H1 (cell line): ENCODE results near the gene ANK3. TPM values are rescaled to one million over a fixed set of nuclear protein-coding genes. Genes with fewer than 3 reads are reported as not detected.

Experiments used
- CTCF ChIA-PET: fragments of 300-600 bp; sonication (Branson Sonifier 250); formaldehyde crosslinking; loops from one replicate; lab custom pipeline; 2021; ENCODE audit not compliant: partially characterized antibody; lab: Charles Lee
- POLR2A ChIA-PET: fragments of 300-600 bp; sonication (Branson Sonifier 250); formaldehyde crosslinking; loops from one replicate; lab custom pipeline; 2021; ENCODE audit warnings: inconsistent platforms; ENCODE audit not compliant: partially characterized antibody; lab: Charles Lee
- DNase-seq, 2 experiments: peaks; one replicate each; pipeline versions ENCODE4 v3.0.0 to v3.0.0-alpha.2; 2010 to 2022; ENCODE audit warnings: low spot score in 2 of 2, low read depth in 1 of 2, mixed read lengths in 1 of 2
- FAIRE-seq: peaks from 2 replicates; lab custom pipeline; 2011; peaks lifted over from hg19 to GRCh38; lab: Jason Lieb, UNC
- H2AFZ ChIP-seq: 2 replicates; pipeline ENCODE4 v1.8.1; 2012; ENCODE audit warnings: low read length, inconsistent platforms
- H2AK5ac ChIP-seq: 2 replicates; pipeline ENCODE4 v1.6.1; 2013; ENCODE audit warnings: low read depth, low read length
- H2BK120ac ChIP-seq: replicated peaks from 2 replicates; pipeline ENCODE3; 2013; ENCODE audit warnings: low read depth, low read length, inconsistent platforms
- H2BK12ac ChIP-seq: 2 replicates; pipeline ENCODE4 v1.6.1; 2013; ENCODE audit warnings: low read depth, low read length
- H2BK15ac ChIP-seq: 2 replicates; pipeline ENCODE4 v1.6.1; 2013; ENCODE audit warnings: low read length
- H2BK20ac ChIP-seq: 2 replicates; pipeline ENCODE4 v1.6.1; 2013; ENCODE audit warnings: low read length
- H2BK5ac ChIP-seq: 2 replicates; pipeline ENCODE4 v1.6.1; 2013; ENCODE audit warnings: low read depth, low read length
- H3K14ac ChIP-seq: 2 replicates; pipeline ENCODE4 v1.6.1; 2013; ENCODE audit warnings: inconsistent platforms; ENCODE audit not compliant: insufficient read length
- H3K18ac ChIP-seq: 2 replicates; pipeline ENCODE4 v1.6.1; 2013; ENCODE audit warnings: low read length; ENCODE audit errors: extremely low read depth
- H3K23ac ChIP-seq: 2 replicates; pipeline ENCODE4 v1.6.1; 2013; ENCODE audit warnings: inconsistent platforms; ENCODE audit not compliant: insufficient read length
- H3K23me2 ChIP-seq: 2 replicates; pipeline ENCODE4 v1.6.1; 2013; ENCODE audit warnings: low read depth, low read length
- H3K27ac ChIP-seq: 2 replicates; pipeline ENCODE4 v1.6.1; 2011; ENCODE audit warnings: low read depth, low read length, inconsistent platforms
- H3K27me3 ChIP-seq, 4 experiments: replicated peaks in 1 of 4; 1 replicate in 1 of 4; 2 replicates in 3 of 4; pipeline versions ENCODE4 v1.6.1 to v1.8.1; 2011 to 2013; ENCODE audit warnings: low read length in 3 of 4, mild to moderate bottlenecking in 3 of 4, inconsistent platforms in 2 of 4, mixed read lengths in 2 of 4, moderate library complexity in 1 of 4; ENCODE audit not compliant: control insufficient read depth in 3 of 4, insufficient read depth in 3 of 4; ENCODE audit errors: extremely low read depth in 1 of 4
- H3K36me3 ChIP-seq, 4 experiments: 2 replicates each; pipeline versions ENCODE4 v1.6.1 to v1.8.1; 2011 to 2013; ENCODE audit warnings: mild to moderate bottlenecking in 4 of 4, low read length in 3 of 4, moderate library complexity in 2 of 4, control low read depth in 1 of 4, inconsistent platforms in 1 of 4; ENCODE audit not compliant: insufficient read depth in 4 of 4, control insufficient read depth in 2 of 4
- H3K4ac ChIP-seq: replicated peaks from 2 replicates; pipeline ENCODE3; 2013; ENCODE audit warnings: low read length, low read depth, mixed read lengths, inconsistent platforms; ENCODE audit not compliant: insufficient read length
- H3K4me1 ChIP-seq, 4 experiments: replicated peaks in 1 of 4; 1 replicate in 1 of 4; 2 replicates in 3 of 4; pipeline versions ENCODE4 v1.6.1 to v1.8.1; 2011 to 2013; ENCODE audit warnings: low read length in 3 of 4, inconsistent platforms in 2 of 4, mixed read lengths in 1 of 4; ENCODE audit not compliant: insufficient read depth in 4 of 4, control insufficient read depth in 3 of 4
- H3K4me2 ChIP-seq, 2 experiments: 2 replicates each; pipeline versions ENCODE4 v1.6.1 to v1.8.1; 2011 to 2013; ENCODE audit warnings: low read depth in 2 of 2, low read length in 2 of 2, control low read depth in 1 of 2, inconsistent platforms in 1 of 2, mild to moderate bottlenecking in 1 of 2; ENCODE audit not compliant: insufficient read depth in 1 of 2
- H3K4me3 ChIP-seq, 4 experiments: fragments of 200-600, 300-600 bp in 1 of 4; sonication (generic), shearing (Covaris generic), sonication (Bioruptor Twin) in 1 of 4; 2 replicates each; pipeline versions ENCODE4 v1.5.1 to v1.8.1; 2011 to 2016; ENCODE audit warnings: low read length in 4 of 4, low read depth in 3 of 4, control low read depth in 2 of 4, inconsistent platforms in 2 of 4, mild to moderate bottlenecking in 2 of 4, mixed read lengths in 1 of 4, moderate library complexity in 1 of 4; ENCODE audit not compliant: insufficient read depth in 2 of 4; ENCODE audit errors: extremely low read depth in 1 of 4
- H3K56ac ChIP-seq: replicated peaks from 2 replicates; pipeline ENCODE3; 2013; ENCODE audit warnings: low read depth, mild to moderate bottlenecking, mixed read lengths, low read length, inconsistent platforms; ENCODE audit not compliant: insufficient read length
- H3K79me1 ChIP-seq: 2 replicates; pipeline ENCODE4 v1.6.1; 2013; ENCODE audit warnings: low read depth, low read length, control low read depth
- H3K79me2 ChIP-seq, 2 experiments: 2 replicates each; pipeline versions ENCODE4 v1.6.1 to v1.8.1; 2012 to 2013; ENCODE audit warnings: low read length in 2 of 2, mild to moderate bottlenecking in 2 of 2, inconsistent platforms in 1 of 2; ENCODE audit not compliant: insufficient read depth in 2 of 2, control insufficient read depth in 1 of 2
- H3K9ac ChIP-seq, 4 experiments: replicated peaks in 1 of 4; 1 replicate in 1 of 4; 2 replicates in 3 of 4; pipeline versions ENCODE4 v1.6.1 to v1.8.1; 2011 to 2013; ENCODE audit warnings: low read depth in 3 of 4, low read length in 3 of 4, control low read depth in 2 of 4, mild to moderate bottlenecking in 2 of 4, moderate library complexity in 2 of 4, inconsistent platforms in 1 of 4; ENCODE audit errors: extremely low read depth in 1 of 4
- H3K9me3 ChIP-seq, 2 experiments: 2 replicates each; pipeline versions ENCODE4 v1.6.1 to v1.8.1; 2012 to 2013; ENCODE audit warnings: mild to moderate bottlenecking in 2 of 2, moderate library complexity in 2 of 2, control low read depth in 1 of 2, inconsistent platforms in 1 of 2, low read depth in 1 of 2, low read length in 1 of 2, mixed read lengths in 1 of 2; ENCODE audit not compliant: insufficient read depth in 2 of 2
- H4K20me1 ChIP-seq, 2 experiments: replicated peaks in 1 of 2; 2 replicates each; pipeline versions ENCODE3 to v1.8.1; 2011 to 2013; ENCODE audit warnings: inconsistent platforms in 2 of 2, low read length in 2 of 2, mild to moderate bottlenecking in 1 of 2; ENCODE audit not compliant: insufficient read depth in 2 of 2, control insufficient read depth in 1 of 2
- H4K5ac ChIP-seq: 2 replicates; pipeline ENCODE4 v1.6.1; 2013; ENCODE audit warnings: low read length, low read depth, mixed read lengths, inconsistent platforms; ENCODE audit not compliant: insufficient read length
- H4K8ac ChIP-seq: 2 replicates; pipeline ENCODE4 v1.8.0; 2013; ENCODE audit warnings: mild to moderate bottlenecking, moderate library complexity, low read length, inconsistent platforms; ENCODE audit not compliant: insufficient read depth; ENCODE audit errors: extremely low read depth
- H4K91ac ChIP-seq: replicated peaks from 2 replicates; pipeline ENCODE3; 2013; ENCODE audit warnings: low read length, mixed read lengths, inconsistent platforms; ENCODE audit not compliant: insufficient read length
- CHD1 ChIP-seq: IDR thresholded peaks from 2 replicates; pipeline ENCODE4 v1.6.1; 2012; ENCODE audit warnings: low read depth, low read length, improper control_type of control experiment
- CTCF ChIP-seq, 3 experiments: IDR thresholded peaks; 1 replicate in 2 of 3; 2 replicates in 1 of 3; pipeline versions ENCODE4 v1.5.1 to v1.6.1; 2011; ENCODE audit warnings: low read length in 3 of 3, mild to moderate bottlenecking in 3 of 3, inconsistent platforms in 2 of 3, low read depth in 1 of 3, moderate library complexity in 1 of 3; ENCODE audit not compliant: insufficient read depth in 1 of 3; ENCODE audit errors: control extremely low read depth in 1 of 3
- EP300 ChIP-seq, 2 experiments: IDR thresholded peaks; 1 replicate in 1 of 2; 2 replicates in 1 of 2; pipeline ENCODE4 v1.6.1; 2011 to 2012; ENCODE audit warnings: low read depth in 2 of 2, low read length in 2 of 2, mild to moderate bottlenecking in 2 of 2, borderline replicate concordance in 1 of 2, inconsistent platforms in 1 of 2, moderate library complexity in 1 of 2
- GTF2F1 ChIP-seq: IDR thresholded peaks from 2 replicates; pipeline ENCODE4 v1.6.1; 2012; ENCODE audit warnings: low read depth, low read length, improper control_type of control experiment, borderline replicate concordance
- JUN ChIP-seq: IDR thresholded peaks from 2 replicates; pipeline ENCODE4 v1.6.1; 2011; ENCODE audit warnings: low read depth, mild to moderate bottlenecking, improper control_type of control experiment, low read length
- POLR2AphosphoS5 ChIP-seq: IDR thresholded peaks from 2 replicates; pipeline ENCODE4 v1.6.1; 2011; ENCODE audit warnings: low read depth, low read length
- POU5F1 ChIP-seq: IDR thresholded peaks from 2 replicates; pipeline ENCODE4 v1.6.1; 2011; ENCODE audit warnings: low read depth, mild to moderate bottlenecking, low read length, moderate library complexity
- RNF2 ChIP-seq: fragments of 200-900, 300-1000 bp; sonication (generic); IDR thresholded peaks from 2 replicates; pipeline ENCODE4 v1.7.1; 2016; ENCODE audit warnings: borderline replicate concordance, low read depth, mild to moderate bottlenecking, antibody characterized with exemption, low read length; ENCODE audit not compliant: poor library complexity, severe bottlenecking; ENCODE audit errors: missing control alignments
- TAF1 ChIP-seq: IDR thresholded peaks from 2 replicates; pipeline ENCODE4 v1.6.1; 2011; ENCODE audit warnings: mild to moderate bottlenecking, low read depth, low read length
- WGBS, 2 experiments: shearing (Covaris generic) in 1 of 2; methylation state at CpG; one replicate each; pipeline versions ENCODE4 v1.1.6 to v1.1.7; 2013 to 2015; ENCODE audit warnings: low lambda C conversion rate in 2 of 2, mixed read lengths in 2 of 2, inconsistent platforms in 1 of 2, low coverage in 1 of 2, missing lambda C conversion rate in 1 of 2; ENCODE audit not compliant: insufficient replicate concordance in 2 of 2, insufficient coverage in 1 of 2, insufficient read length in 1 of 2; ENCODE audit errors: extremely low coverage in 1 of 2, missing lambda C conversion rate in 1 of 2; 5-methylcytosine and 5-hydroxymethylcytosine counted together
- polyA plus RNA-seq, 7 experiments: library from polyadenylated mRNA; depleted of rRNA in 3 of 7; stranded (reverse) in 5 of 7; unstranded in 2 of 7; fragments of >200 nt in 5 of 7; fragments of 200-250 nt in 2 of 7; gene quantifications; 1 replicate in 5 of 7; 2 replicates in 1 of 7; 4 replicates in 1 of 7; pipeline versions ENCODE4 v1.2.1 to v1.2.3, GENCODE V29; 2011 to 2013; ENCODE audit warnings: missing spikeins in 2 of 7, mixed read lengths in 2 of 7
- total RNA-seq: library from RNA; stranded (reverse); fragmentation: NEBNext Ultra II Directional; extraction: Animal tissue kit (Norgen Biotek cat#: 25700); gene quantifications from 2 replicates; pipeline ENCODE4 v1.2.1, GENCODE V29; 2021
- TF ChIP-seq, protein P1 (sequence below): IDR thresholded peaks from 2 replicates; pipeline ENCODE4 v1.6.1; 2012; ENCODE audit warnings: low read length, inconsistent platforms

ANK3 gene
- total and polyA plus RNA-seq, 2 of the 8 experiments (the other 6 are each of a cell fraction or from before 2014, with no cell fraction given) = 18.1 to 67.9 TPM

GRCh38 chr10:60182691-60183090 is 207.0 kb downstream of the ANK3 start:
- FAIRE-seq = no peak
- Histone ChIP-seq H2BK5ac (no peak overlapping the region), H3K36me3 (no peaks in the 10 kb centered on the region), H3K4me1 (no peaks in the 10 kb centered on the region), H3K4ac (no peak overlapping the region), H2BK20ac (no peak overlapping the region), H3K9ac (no peak overlapping the region), H2AFZ (no peak overlapping the region), H2AK5ac (no peak overlapping the region), H3K4me2 (no peak overlapping the region), H3K23ac (no peak overlapping the region), H3K56ac (no peak overlapping the region), H3K14ac (no peak overlapping the region), H3K18ac (no peak overlapping the region), H3K4me3 (no peak overlapping the region), H3K23me2 (no peaks in the 10 kb centered on the region), H2BK120ac (no peak overlapping the region), H4K20me1 (no peaks in the 10 kb centered on the region), H4K5ac (no peak overlapping the region), H3K9me3 (no peaks in the 10 kb centered on the region), H2BK12ac (no peak overlapping the region), H2BK15ac (no peak overlapping the region), H4K91ac (no peak overlapping the region), H3K79me2 (no peaks in the 10 kb centered on the region), H3K27ac (no peak overlapping the region), H3K27me3 (no peaks in the 10 kb centered on the region), H4K8ac (no peak overlapping the region), H3K79me1 (no peaks in the 10 kb centered on the region)
- WGBS, 2 experiments = 93% methylated on average over 1 of the region's 1 CpG; no CpG with 5 or more reads in 1 of the 2 experiments
- ChIA-PET POLR2A (no interaction called here), CTCF (interaction anchor here (1.9 kb wide), 1 partner anchor 25 kb away, joined by 4 read pairs; no protein-coding TSS in a partner anchor)
- no peak for DNase-seq
- TF ChIP-seq TAF1 (no peak), CTCF (IDR thresholded peaks at IDR 0.05; ENCODE audit: control extremely low read depth in 1 of 3, insufficient read depth in 1 of 3, low read depth in 1 of 3, low read length in 3 of 3) (no peak), CHD1 (no peak), POLR2AphosphoS5 (no peak), GTF2F1 (no peak), POU5F1 (no peak), JUN (no peak), EP300 (IDR thresholded peaks at IDR 0.05; ENCODE audit: borderline replicate concordance in 1 of 2, low read depth in 2 of 2, low read length in 2 of 2) (no peak), RNF2 (no peak)
- TF ChIP-seq, protein P1, sequence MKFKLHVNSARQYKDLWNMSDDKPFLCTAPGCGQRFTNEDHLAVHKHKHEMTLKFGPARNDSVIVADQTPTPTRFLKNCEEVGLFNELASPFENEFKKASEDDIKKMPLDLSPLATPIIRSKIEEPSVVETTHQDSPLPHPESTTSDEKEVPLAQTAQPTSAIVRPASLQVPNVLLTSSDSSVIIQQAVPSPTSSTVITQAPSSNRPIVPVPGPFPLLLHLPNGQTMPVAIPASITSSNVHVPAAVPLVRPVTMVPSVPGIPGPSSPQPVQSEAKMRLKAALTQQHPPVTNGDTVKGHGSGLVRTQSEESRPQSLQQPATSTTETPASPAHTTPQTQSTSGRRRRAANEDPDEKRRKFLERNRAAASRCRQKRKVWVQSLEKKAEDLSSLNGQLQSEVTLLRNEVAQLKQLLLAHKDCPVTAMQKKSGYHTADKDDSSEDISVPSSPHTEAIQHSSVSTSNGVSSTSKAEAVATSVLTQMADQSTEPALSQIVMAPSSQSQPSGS = no peak
